GM20000 (cell line): ENCODE measurements around the gene CD81.
A peak's percentile ranks its signal among the peaks of the same experiment; 100 is the strongest.

Source experiments
- DNase-seq: peaks from one replicate; pipeline ENCODE4 v3.0.0; 2012; ENCODE audit warnings: low spot score
- TF ChIP-seq, protein P1 (sequence below): IDR thresholded peaks from 2 replicates; pipeline ENCODE4 v1.5.1; 2012; ENCODE audit warnings: mild to moderate bottlenecking, control low read depth; ENCODE audit errors: extremely low read depth, missing control alignments

Gene CD81

DNA sequence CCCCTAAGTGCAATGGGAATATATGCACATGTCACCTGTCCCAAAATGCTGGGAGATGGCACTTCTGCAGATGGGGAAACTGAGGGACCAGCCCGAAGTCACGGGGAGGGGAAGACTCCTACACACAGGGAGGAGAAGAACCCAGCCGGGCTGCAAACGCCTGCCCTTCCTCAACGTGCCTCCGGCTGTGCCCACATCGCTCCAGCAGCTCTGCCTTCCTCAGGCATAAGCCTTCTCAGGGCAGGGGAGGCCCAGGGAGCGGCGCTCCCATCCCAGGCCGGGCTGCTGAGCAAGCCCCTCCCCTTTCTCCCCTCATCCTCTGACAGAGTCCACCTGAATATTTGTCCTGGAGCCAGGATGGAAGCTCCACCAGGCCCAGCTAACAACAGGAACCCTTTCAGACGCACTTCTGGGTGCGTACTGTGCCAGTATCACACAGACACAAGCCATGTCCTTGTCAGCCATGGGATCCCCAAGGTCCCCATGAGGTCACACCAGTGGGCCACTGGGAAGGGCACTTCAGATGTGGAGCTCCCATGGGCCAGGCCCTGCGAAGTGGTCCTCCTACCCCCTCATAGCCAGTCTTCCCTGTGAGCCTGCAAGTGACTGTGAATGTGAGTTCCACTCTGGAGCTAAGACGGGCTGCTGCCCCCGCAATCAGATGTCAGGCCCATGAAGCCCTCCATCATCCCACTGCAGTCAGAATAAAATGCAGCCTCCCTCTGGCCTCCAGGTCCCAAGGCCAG, 2.5 kb upstream of the CD81 start:
- DNase-seq: no peak
- TF ChIP-seq, protein P1, sequence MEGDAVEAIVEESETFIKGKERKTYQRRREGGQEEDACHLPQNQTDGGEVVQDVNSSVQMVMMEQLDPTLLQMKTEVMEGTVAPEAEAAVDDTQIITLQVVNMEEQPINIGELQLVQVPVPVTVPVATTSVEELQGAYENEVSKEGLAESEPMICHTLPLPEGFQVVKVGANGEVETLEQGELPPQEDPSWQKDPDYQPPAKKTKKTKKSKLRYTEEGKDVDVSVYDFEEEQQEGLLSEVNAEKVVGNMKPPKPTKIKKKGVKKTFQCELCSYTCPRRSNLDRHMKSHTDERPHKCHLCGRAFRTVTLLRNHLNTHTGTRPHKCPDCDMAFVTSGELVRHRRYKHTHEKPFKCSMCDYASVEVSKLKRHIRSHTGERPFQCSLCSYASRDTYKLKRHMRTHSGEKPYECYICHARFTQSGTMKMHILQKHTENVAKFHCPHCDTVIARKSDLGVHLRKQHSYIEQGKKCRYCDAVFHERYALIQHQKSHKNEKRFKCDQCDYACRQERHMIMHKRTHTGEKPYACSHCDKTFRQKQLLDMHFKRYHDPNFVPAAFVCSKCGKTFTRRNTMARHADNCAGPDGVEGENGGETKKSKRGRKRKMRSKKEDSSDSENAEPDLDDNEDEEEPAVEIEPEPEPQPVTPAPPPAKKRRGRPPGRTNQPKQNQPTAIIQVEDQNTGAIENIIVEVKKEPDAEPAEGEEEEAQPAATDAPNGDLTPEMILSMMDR: no peak

DNA sequence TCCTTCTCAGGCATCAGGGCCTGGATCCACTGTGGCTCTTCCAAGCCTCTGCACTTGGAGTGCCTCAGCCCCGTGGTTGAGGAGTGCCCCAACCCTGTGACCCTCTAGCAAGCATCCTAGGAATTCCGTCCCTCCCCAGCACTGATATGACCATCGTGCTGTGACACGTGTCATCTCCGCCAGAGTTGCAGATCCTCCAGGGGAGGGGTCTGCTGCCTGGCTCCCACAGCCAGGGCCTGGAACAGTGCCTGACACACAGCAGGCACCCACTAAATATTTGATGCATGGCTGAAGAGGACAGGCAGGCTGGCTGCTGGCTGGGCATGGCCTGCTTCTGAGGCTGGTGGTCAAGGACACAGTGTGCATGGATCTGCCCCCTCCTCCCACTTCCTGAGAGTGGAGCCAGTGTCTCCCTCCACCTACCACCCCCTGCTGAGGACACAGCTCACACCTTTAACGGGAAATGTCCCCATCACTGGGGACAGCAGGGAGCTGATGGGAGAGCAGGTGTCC, 1.7 kb upstream of the CD81 start:
- DNase-seq: no peak
- TF ChIP-seq, protein P1: no peak

DNA sequence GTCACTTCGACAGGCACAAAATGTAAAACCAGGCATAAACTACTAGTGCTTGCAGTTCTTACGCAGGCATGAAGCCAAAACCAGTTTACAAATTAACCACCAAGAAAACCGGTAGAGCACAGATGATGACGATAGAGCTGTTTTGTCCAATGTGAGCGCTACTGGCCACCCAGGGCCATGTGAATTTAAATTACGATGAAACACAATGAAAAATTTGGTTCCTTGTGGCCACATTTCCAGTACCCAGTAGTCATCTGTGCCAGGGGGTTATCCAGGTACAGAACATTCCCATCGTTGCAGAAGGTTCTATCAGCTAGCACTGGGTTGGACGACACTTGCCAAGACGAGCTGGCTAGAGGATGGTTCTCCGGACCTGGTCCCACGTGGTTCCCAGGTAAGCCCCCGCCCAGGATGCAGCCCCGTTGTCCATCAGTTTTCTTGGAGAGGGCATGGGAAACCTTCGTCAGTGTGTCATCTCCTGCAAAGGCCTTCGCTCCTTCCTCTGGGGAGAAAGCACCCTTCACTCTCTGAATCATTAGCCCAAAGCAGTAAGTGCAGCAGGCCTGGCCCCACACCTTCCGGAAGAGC, 1.1 kb upstream of the CD81 start:
- TF ChIP-seq, protein P1: no peak
- DNase-seq: no peak

DNA sequence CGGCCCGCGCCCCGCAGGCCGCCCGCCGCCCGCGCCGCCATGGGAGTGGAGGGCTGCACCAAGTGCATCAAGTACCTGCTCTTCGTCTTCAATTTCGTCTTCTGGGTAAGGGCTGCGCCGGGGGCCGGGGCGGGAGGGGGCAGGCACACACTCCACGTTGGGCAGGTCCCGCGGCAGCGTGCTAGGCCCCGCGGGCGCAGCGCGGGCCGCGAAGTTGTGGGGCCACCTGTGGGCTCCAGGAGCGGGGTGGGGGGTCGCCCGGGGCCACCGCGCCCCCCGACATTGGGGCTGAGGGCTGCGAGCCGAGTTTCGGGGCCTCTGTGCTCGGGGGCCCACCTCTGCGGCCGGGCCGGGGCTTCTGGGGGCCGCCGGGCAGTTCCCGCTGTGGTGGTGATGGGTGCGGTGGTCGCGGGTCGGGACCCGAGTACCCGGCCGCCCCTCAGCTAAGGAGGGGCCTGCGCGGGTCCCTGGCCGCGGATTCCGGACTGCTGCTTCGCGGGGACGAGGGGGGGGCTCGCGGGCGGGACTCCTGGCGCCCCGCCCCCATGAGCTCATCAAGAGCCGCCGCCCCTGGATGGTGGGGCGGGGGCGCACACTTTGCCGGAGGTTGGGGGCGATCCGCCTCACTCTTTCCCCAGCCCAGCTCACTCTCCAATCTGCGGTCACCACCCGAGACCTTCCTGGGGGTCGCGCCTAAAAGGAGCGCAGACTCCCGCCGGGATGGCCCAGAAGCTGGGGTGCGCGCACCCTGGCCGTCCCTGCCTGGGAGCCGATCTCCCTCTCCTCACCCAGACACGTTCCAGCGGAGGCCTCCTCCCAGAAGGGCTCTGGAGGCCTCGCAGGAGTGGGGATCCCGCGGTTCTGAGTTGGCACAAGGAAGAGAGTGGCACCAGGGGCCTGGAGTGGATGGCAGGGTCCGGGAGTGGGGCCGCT, 667 bp downstream of the CD81 start:
- TF ChIP-seq, protein P1: no peak
- DNase-seq: peak; percentile 90

DNA sequence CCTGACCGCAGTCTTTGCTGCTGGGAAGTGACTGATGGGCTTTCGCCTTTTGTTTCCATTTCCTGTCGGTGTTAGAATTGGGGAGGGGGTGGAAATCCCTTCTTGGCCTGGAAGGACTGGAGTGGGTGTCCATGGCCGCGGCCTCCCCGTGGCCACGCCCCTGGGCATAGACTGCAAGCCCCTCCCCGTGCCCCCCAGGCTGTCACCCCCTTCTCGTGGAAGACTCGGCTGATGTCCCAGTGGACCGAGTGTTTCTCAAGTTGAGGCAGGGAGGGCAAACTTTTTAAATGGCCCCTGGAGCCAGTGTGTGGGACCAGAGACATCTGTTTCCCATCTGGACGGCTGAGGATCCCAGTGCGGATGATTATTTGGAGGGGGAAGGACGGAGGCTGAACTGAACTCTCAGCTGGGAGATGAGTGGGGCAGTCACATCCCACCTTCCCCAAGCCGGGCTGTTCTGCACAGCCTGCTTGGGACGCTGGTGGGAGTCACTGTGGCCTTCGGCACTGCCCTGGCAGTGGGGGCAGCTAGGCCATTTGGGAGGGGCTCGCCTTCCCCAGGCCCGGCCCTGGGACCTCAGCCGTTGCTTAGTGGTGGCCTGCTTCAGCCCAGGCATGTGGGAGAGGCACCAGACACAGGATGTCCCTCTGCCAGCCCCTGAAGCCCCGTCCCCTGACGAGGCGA, 1.6 kb downstream of the CD81 start:
- DNase-seq: no peak
- TF ChIP-seq, protein P1: no peak

DNA sequence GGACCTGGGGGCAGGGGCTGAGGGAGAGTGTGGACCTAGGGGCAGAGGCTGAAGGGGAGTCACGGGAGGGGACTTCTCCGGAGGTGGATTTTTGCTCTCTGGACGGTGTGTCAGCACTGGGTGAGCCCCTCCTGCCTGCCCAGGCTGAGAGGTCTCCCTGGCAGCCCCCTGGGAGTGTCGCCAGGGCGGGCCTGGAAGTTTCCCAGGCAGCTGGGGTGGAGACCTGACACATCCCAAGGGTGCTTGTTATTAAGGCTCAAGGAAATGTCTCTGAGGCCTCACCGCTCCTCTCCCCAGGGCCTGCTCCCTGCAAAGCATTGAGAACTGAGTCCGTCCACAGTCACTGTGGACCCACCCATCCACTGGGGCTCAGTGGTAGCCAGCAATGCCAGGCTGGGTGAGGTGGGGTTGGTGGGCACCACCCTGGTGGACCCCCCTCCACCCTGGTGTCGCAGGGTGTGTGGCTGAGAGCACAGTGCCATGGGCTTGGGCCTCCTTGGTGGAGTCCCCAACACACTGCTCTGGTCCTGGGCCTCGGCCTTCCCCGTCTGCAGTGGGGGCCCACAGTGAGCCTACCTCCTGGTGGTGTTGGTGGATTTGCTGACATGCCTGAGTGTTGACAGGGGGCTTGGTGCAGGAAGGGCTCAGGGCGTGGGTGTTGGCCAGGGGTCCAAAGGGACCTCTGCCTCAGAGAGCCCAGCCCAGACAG, 2.5 kb downstream of the CD81 start:
- TF ChIP-seq, protein P1: no peak
- no peak for DNase-seq
